Lung (tissue), 12 donors: Measurements from ENCODE around the gene PIGU. TPM values are rescaled to one million over a fixed set of nuclear protein-coding genes. Genes with fewer than 3 reads are reported as not detected.
A peak's percentile ranks its signal among the peaks of the same experiment; 100 is the strongest.

ENCODE experiments used
- ATAC-seq: fragments of 200-7000 bp; cut with Tn5 transposase; one replicate; pipeline ENCODE4 v1.9.1; 2020; ENCODE audit warnings: moderate number of reproducible peaks; ENCODE audit not compliant: insufficient read depth, low FRiP score
- DNase-seq, 3 donors: peaks; one replicate each; pipeline ENCODE4 v3.0.0-alpha.2; 2013 to 2017
- H3K27ac ChIP-seq, 2 donors: one replicate each; pipeline ENCODE4 v1.5.1; 2013; ENCODE audit warnings: mild to moderate bottlenecking in 2 of 2, moderate library complexity in 2 of 2, control low read depth in 1 of 2, inconsistent platforms in 1 of 2, low read depth in 1 of 2, low read length in 1 of 2
- H3K27me3 ChIP-seq, 3 donors: one replicate each; pipeline ENCODE4 v1.5.1; 2013; ENCODE audit warnings: low read length in 2 of 3; ENCODE audit not compliant: control insufficient read depth in 3 of 3, insufficient read depth in 3 of 3
- H3K36me3 ChIP-seq, 4 donors: one replicate each; pipeline ENCODE4 v1.5.1; 2013; ENCODE audit warnings: low read length in 4 of 4, mild to moderate bottlenecking in 1 of 4, moderate library complexity in 1 of 4; ENCODE audit not compliant: control insufficient read depth in 4 of 4, insufficient read depth in 4 of 4
- H3K4me1 ChIP-seq, 5 donors: one replicate each; pipeline ENCODE4 v1.5.1; 2013; ENCODE audit warnings: low read length in 5 of 5, mild to moderate bottlenecking in 2 of 5, moderate library complexity in 1 of 5; ENCODE audit not compliant: control insufficient read depth in 5 of 5, insufficient read depth in 5 of 5
- H3K4me3 ChIP-seq: one replicate; pipeline ENCODE4 v1.5.1; 2013; ENCODE audit warnings: mild to moderate bottlenecking, control low read depth, moderate library complexity
- H3K9ac ChIP-seq, 2 donors: one replicate each; pipeline ENCODE4 v1.5.1; 2013; ENCODE audit warnings: low read length in 2 of 2, control low read depth in 1 of 2; ENCODE audit not compliant: insufficient read depth in 1 of 2
- H3K9me3 ChIP-seq, 4 donors: one replicate each; pipeline ENCODE4 v1.5.1; 2013; ENCODE audit warnings: low read length in 3 of 4, mild to moderate bottlenecking in 1 of 4, moderate library complexity in 1 of 4; ENCODE audit not compliant: control insufficient read depth in 4 of 4, insufficient read depth in 3 of 4
- WGBS, 2 donors: extraction: QIAGEN DNeasy Blood & Tissue Kit; methylation state at CpG; one replicate each; pipeline ENCODE4 v1.1.7; 2013; 5-methylcytosine and 5-hydroxymethylcytosine counted together
- polyA plus RNA-seq, 2 donors: library from polyadenylated mRNA; stranded (reverse); fragments of 200-250 nt; gene quantifications; one replicate each; pipeline ENCODE4 v1.2.1, GENCODE V29; 2013
- total RNA-seq, 2 donors: library from RNA; depleted of rRNA in 1 of 2; stranded (reverse); fragments of >200 nt in 1 of 2; gene quantifications; one replicate each; pipeline ENCODE4 v1.2.1, GENCODE V29; 2014 to 2021
- TF ChIP-seq, protein P1 (sequence below): IDR thresholded peaks from 2 replicates; pipeline ENCODE4 v1.5.1; 2012; ENCODE audit warnings: mild to moderate bottlenecking; ENCODE audit errors: control extremely low read depth, extremely low read depth
- donor health status: control.
- donor health status: control.
- donor health status: Bipolar disorder and iron deficiency.
- donor health status: healthy.
- donor health status: DM: yes; HTN: yes; CAD: no.

PIGU gene
- total and polyA plus RNA-seq, 4 donors, result 15.7 to 21.2 (median 20.1) TPM

DNA sequence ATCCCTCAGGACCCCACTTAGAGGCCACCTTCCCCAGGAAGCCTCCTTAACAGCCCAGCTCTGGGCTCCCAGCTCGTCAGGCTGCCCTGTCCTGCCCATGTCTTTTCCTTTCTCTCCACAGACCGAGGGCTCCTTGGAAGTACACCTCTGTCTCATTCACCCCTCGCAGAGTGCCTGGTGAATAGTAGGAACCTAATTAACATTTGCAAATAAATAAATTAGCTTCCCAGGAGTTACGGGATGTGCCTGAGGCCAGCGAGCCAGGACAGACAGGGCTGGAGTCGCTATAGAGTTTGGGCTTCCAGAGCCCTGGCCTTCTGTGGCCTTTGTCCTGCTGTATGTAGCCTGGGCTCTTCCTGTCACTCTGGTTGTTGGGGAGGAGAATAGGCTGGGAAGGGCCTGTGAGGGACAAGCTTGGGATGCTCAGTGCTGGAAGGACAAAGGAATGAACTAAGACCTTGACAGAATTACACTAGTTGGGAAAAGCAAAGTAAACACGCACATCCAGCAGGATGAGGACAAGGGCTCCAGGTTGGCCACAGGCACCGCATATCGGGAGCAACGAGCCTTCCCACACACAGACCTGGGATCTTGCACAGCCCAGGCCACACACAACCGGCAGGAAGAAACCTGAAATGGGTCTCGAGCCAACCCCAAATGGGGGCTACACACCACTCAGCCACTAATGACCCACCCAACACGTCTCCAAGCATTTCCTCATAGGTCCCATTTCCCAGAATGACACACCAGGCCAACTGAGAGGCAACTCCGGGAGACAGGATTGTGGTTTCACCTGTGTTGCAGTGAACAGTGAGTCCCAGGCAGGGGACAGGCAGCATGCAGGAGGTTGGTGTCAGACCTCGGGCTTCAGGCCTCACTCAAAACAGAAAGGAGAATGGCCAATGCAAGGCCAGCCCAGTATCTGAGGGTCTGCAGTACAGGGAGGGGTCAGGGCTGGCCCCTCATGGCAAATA is 108.7 kb downstream of the PIGU start:
- Histone ChIP-seq H3K27me3 (no peaks in the 10 kb centered on the region), H3K36me3 (peaks cover 0 to 5% (median 1%) of the 10 kb centered on the region in 4 donors), H3K9me3 (no peaks in the 10 kb centered on the region), H3K4me1 (peaks cover 0 to 3% (median 0%) of the 10 kb centered on the region in 5 donors), H3K9ac (no peak overlapping the region), H3K4me3 (no peak overlapping the region), H3K27ac (peak overlapping the region in 1 of 2 donors; percentile 12)
- 85 to 94% methylated on average over 15 of the region's 15 CpGs for WGBS, 2 donors
- no peak for DNase-seq
- TF ChIP-seq, protein P1, sequence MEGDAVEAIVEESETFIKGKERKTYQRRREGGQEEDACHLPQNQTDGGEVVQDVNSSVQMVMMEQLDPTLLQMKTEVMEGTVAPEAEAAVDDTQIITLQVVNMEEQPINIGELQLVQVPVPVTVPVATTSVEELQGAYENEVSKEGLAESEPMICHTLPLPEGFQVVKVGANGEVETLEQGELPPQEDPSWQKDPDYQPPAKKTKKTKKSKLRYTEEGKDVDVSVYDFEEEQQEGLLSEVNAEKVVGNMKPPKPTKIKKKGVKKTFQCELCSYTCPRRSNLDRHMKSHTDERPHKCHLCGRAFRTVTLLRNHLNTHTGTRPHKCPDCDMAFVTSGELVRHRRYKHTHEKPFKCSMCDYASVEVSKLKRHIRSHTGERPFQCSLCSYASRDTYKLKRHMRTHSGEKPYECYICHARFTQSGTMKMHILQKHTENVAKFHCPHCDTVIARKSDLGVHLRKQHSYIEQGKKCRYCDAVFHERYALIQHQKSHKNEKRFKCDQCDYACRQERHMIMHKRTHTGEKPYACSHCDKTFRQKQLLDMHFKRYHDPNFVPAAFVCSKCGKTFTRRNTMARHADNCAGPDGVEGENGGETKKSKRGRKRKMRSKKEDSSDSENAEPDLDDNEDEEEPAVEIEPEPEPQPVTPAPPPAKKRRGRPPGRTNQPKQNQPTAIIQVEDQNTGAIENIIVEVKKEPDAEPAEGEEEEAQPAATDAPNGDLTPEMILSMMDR, result no peak
- no peak for ATAC-seq

DNA sequence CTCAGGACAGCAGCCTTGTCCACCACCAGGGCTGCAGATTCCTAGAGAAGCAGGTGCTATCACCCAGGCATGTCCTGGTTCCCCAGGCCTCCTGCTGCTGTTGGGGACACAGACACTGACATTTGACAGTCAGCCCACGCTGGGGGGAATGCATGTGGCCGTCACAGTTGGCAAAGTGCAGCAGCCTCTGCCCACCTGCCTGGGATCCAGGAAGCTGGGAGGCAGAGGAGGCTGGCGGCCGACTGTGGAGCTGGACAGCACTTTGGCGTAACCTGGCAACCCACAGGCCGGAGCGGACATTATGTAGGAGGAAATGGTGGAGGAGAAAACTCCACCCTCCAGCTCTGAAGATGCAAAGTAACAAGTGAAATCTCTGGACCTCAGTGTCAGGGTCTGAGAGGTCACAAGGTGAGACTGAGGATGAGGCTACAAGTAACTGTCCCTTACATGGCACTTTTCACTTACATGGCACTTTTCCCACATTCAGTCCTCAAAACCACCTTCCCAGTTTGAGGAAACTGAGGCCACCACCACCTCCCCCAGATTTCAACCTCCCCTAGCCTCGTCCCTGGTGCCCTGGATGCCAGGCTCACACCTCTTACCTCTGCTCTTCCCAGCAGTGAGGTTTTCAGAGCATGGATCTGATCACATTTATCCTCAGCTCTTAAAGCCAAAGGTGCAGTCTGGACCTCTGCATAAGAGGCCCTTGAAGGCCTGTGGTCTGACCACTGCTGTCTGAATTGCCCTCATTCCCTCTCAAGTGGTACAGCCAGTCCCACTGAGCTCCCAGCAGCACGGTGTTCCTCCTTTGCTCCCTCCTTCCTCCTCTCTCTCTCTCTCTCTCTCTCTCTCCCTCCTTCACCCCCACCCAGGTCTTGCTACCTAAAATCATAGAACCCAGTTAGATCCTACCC is 109.7 kb downstream of the PIGU start:
- WGBS, 2 donors, result 70 to 85% methylated on average over 9 of the region's 9 CpGs
- Histone ChIP-seq H3K9ac (no peak overlapping the region), H3K4me1 (peaks cover 0 to 3% (median 0%) of the 10 kb centered on the region in 5 donors), H3K36me3 (peaks cover 0 to 5% (median 1%) of the 10 kb centered on the region in 4 donors), H3K9me3 (no peaks in the 10 kb centered on the region), H3K27ac (peak overlapping the region in 1 of 2 donors; percentile 70), H3K27me3 (no peaks in the 10 kb centered on the region), H3K4me3 (no peak overlapping the region)
- no peak for DNase-seq
- TF ChIP-seq, protein P1, result no peak
- ATAC-seq, result peak; percentile 42

DNA sequence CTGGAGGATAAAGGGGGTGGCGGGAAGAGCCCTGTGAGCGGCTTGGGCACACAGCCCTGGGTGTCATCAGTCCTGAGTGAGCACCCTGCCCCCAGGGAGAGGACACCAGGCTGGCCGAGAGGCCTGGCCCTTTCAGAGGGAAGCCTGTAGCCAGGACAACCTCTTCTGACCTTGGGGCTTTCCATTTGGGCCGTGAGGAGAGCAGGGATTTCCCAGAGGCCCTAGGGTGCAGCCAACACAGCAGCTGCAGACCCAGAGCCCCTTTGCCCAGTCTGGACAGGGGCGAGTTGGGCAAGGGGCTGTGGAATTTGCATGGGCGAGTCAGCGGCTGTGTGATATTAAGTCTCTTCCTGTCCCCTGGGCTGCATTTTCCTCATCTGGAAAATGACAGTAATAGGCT is 112.1 kb downstream of the PIGU start:
- Histone ChIP-seq H3K9me3 (no peaks in the 10 kb centered on the region), H3K9ac (no peak overlapping the region), H3K36me3 (peaks cover 0 to 6% (median 3%) of the 10 kb centered on the region in 4 donors), H3K27ac (no peak overlapping the region), H3K27me3 (no peaks in the 10 kb centered on the region), H3K4me1 (peaks cover 0 to 3% (median 0%) of the 10 kb centered on the region in 5 donors), H3K4me3 (no peak overlapping the region)
- TF ChIP-seq, protein P1, result no peak
- DNase-seq (no peak), ATAC-seq (no peak)
- 76 to 85% methylated on average over 7 of the region's 7 CpGs for WGBS, 2 donors
